Measurements from ENCODE around the gene ZRSR2. TPM values are rescaled to one million over a fixed set of nuclear protein-coding genes. Genes with fewer than 3 reads are reported as not detected.

The ZRSR2 gene
- total RNA-seq (2022; extraction: Qiagen RNA extraction): 9.4 to 11.4 TPM (median 10.1 TPM) in 5 replicates

GRCh38 chrX:15789979-15790768, at the start of gene ZRSR2:
TSS of gene ZRSR2 (plus strand) at chrX:15790484. CDS start at chrX:15790496, 12 bp downstream.

DNA sequence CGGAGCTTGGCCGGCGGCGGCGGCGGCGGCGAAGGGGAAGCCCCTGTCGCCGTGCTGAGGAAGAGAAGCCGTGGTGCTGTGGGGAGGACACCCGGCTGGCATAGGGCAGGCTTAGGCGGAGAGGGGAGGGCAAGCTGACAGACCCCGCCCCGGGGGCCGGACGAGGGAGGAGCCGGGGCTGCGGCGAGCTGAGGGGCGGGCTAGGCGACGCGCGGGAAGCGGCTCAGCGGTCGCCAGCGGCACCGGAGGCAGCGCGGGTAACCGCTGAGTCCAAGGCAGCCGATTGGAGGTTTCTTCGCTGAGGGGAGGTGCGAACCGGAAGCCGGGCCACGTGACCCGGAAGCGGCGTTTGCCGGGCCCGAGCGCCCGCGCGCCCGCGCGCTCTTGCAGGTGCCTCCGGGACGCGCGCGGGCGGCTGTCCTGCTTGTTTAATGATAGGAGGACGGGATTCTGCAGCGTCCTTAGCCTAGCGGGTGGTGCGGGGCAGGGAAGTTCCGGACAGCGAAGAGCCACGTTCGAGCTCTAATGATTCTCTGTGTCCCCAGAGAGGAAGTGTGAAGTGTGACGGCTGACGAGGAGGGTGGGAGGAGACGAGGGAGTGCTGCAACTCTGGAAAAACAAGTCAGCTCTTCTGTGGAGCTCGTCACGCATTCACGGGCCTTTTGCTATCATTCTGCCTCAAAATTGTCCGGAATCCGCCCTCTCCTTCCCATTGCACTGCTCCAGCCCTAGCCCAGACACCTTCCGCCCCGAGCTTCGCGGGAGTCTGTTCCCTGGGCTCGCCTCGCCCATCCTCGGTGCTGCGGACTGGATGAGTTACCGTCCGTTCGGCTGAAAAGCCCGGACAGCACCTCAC, 64.7 kb downstream of the ZRSR2 start, which contains the start of gene AP1S2:
Gene AP1S2, minus strand, starts transcription at position 102 of the 856 bp plus-strand sequence. CDS start 2,289 bp downstream, outside the sequence.

Other genes with a start within 250 kb of the ZRSR2 start
- 0.05 to 0.06 TPM in 2 of 5 replicates, not detected in the others for gene ACE2, start 189.5 kb upstream of the ZRSR2 start, total RNA-seq (2022; extraction: Qiagen RNA extraction)
- gene CLTRN, start 125.7 kb upstream of the ZRSR2 start, total RNA-seq (2022; extraction: Qiagen RNA extraction): 0.65 to 0.86 TPM (median 0.81 TPM) in 5 replicates
- 2.2 to 2.9 TPM (median 2.7 TPM) in 5 replicates for gene CA5B, start 52.2 kb upstream of the ZRSR2 start, total RNA-seq (2022; extraction: Qiagen RNA extraction)
- gene AP1S2, start 64.3 kb downstream of the ZRSR2 start, total RNA-seq (2022; extraction: Qiagen RNA extraction): 13.8 to 19.4 TPM (median 17.1 TPM) in 5 replicates

All from A549 treated with Hydrocortisone at 1 μM for 4 hours (cell line).